Umbilical cord (tissue), 2 donors: ENCODE results near the gene METTL25B. TPM values are rescaled to one million over a fixed set of nuclear protein-coding genes. Genes with fewer than 3 reads are reported as not detected.

Source experiments
- DNase-seq: peaks from one replicate; pipeline ENCODE4 v3.0.0-alpha.2; 2015; ENCODE audit warnings: low spot score
- total RNA-seq: library from RNA; depleted of rRNA; stranded (reverse); fragments of >200 nt; gene quantifications from one replicate; pipeline ENCODE4 v1.2.3, GENCODE V29; 2014; ENCODE audit warnings: low replicate concordance; ENCODE audit not compliant: insufficient read depth

The METTL25B gene
- total RNA-seq, 1 donor from 2014 or later, result 9.6 TPM

GRCh38 chr1:156725683-156726280 lies 2.5 kb upstream of the METTL25B start:
- peak; percentile 92 for DNase-seq

GRCh38 chr1:156726549-156727226 lies 1.6 kb upstream of the METTL25B start:
- no peak for DNase-seq

GRCh38 chr1:156727492-156727891 lies 777 bp upstream of the METTL25B start:
- DNase-seq, result no peak

DNA sequence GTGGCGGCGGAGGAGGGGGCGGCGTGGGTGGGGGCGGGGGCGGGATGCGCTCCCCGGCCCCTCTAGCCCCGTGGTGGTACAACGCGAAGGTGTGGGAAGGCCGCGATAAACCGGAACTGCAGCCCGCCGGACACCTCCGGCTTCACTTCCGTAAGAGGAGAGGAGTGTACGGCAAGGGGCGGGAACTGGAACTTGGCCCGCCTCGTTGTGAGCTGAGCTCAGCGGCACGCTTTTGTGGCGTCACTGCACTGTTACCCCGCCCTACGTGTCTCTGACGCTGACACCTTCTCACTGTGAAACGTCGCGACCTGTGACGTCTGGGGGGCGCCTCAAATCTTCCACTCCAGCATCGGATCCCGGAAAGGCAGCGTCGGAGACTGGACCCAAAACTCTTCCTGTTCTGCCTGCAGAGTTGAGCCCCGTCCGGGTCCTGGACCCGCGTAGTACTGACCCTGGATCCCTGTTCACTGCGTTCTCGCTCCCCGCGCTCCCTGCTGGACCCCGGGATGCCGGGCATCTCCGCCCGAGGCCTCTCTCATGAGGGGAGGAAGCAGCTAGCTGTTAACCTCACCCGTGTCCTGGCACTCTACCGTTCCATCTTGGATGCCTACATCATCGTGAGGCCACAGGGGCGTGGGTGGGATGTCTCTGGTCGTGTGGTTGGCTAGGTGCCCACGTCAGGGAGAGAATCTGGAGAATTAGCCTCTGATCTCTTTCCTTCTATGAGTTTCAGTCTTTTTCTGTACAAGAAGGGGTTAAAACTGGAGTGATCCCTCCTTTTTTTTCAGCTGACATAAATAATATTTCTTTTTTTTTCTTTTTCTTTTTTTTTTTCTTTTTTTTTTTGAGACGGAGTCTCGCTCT lies 562 bp downstream of the METTL25B start, which contains the start of gene ISG20L2:
Gene ISG20L2, minus strand, starts transcription at position 168 of the 864 bp plus-strand sequence. CDS start 1,114 bp downstream, outside the sequence.
- DNase-seq, result peak; percentile 98

GRCh38 chr1:156733989-156734584 lies 5.8 kb downstream of the METTL25B start:
- DNase-seq, result no peak

DNA sequence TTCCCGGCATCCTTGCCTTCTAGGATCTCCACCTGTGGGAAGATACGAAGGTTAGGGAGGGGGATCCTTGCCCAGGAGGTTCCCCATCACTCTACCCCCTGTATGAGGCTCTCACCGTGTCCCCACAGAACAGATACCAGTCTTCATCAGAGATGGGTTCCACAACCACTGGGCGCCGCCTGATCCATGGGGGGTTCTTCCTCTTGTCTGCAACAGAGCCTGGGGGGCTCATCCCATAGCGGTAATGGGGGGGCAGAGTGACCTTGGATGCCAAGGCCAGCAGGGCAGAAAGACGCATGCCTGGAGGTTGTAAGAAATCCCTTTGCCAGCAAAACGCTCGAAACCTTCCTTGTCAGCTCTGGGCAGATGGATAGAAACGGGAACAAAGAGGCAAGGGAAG lies 10.1 kb downstream of the METTL25B start:
- no peak for DNase-seq

DNA sequence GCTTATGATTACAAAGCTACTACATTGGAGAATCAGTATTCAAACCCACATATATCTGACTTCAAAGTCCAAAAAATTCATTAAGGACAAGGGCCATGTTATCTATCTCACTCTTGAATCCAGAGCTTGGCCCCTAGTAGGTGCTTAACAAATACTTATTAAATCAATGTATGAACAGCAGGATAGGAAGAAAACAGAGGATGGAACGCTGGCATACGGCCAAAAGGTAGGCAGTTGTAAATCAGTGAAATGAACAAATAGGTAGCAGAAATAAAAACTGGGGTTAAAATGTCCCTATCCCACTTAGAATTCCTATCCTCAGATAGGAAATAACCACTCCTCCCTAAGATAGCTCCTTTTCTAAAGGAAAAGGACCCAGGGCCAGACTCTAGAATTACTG lies 10.6 kb downstream of the METTL25B start:
- DNase-seq, result no peak

DNA sequence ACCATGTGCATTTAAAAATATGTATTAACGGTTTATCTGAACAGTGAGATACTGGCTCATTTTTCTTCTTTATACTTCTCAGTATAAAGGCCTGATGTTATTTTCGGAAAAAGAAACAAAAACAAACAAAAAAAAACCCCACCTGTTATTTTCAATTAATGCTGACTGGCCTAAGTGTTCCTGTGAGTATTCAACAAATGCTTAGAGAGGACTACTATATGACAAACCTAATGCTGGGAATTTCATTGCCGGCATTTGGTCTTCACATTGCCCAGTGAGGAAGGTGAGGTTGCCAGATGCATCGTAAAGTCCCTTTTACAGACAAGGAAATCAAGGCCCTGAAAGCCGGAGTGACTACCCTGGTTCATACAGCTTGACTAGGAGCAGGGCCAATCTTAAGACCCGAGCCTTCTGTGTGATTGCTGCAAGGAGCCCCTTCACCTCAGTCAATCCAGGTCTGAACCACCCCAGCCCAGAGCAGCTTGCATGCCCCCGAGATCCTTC lies 12.0 kb downstream of the METTL25B start:
- DNase-seq, result no peak

DNA sequence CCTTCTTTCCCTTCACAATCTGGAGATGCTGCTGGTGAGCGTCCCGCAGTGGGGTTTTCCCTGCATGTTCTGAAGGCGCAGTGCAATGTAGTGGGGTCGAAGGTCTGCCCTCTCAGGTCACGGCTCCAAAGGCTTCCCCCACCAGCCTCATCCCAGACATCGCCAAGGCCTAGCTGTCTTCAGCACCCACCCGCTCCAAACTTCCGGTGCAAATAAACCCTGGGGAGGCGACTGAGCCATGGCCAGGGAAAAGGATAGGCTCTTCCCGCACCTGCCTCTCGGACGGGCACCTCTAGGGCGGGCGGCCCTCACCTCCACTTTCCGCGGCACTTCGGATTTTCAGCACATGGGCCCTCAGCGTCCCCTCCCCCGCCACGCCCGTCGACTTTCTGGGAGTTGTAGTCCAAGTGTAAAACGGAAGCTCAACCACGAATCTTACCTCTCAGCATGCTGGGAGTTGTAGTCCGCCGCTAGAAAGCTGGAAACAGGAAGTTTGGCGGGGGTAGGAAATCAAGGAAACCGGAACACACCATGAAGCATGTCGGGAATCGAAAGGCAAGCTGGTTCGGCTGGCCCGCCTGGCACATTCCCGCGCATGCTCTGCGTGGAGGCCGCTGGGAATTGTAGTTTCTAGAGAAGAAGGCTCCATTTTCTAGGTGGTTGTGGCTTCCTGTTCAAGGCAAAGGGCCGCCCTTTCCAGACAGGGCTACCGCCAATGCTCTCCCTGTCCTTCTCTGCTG lies 12.6 kb downstream of the METTL25B start, which contains the start of gene MRPL24:
Gene MRPL24, minus strand, starts transcription at position 348 of the 740 bp plus-strand sequence. CDS start 2,384 bp downstream, outside the sequence.
- peak; percentile 100 for DNase-seq

DNA sequence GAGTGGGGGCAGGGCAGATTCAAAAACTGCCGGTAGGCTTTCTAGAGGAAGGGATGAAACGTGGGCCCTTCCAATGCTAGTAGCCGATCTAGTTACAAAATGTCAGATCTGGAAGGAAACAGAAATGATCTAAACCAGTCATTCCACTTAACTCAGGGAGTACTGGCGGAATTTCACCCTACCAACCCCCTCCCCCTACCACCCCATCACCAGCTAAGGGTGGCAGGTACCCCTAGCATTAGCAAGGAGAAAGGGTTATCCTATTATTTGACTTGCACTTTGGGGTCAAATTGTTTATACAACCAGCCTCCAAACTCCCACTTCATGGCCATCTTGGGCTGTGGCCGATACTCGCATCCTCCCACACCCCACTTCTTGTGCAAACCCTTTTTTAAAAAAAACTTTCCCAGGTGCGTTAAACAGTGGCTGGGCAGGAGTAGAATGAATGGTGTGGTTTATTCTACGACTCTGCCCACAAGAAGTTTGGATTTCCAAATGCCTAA lies 13.3 kb downstream of the METTL25B start:
- no peak for DNase-seq

DNA sequence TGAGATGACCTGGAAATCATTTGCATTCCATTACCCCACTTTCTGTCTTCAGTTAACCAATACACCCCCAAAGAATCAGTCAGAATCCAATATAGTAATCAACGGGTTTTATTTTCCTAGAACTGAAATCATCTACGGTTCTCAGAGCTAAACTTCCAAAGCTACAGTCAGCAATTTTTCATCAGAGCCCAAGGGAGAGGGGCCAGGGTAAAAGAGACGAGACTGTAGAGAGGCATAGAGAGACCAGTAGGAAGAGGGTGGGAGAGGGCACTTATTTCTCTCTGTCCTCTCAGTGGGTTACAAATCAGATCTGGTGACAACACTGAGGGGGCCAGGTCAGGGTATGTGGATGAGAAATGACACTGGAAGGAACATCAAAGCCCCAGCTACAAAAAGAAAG lies 13.7 kb downstream of the METTL25B start:
- no peak for DNase-seq

GRCh38 chr1:156742801-156743200 lies 14.5 kb downstream of the METTL25B start:
- no peak for DNase-seq

GRCh38 chr1:156743367-156744302 lies 15.4 kb downstream of the METTL25B start:
- no peak for DNase-seq

- DNase-seq, result no peak
Measured at GRCh38 chr1:156744344-156744743, 16.1 kb downstream of the METTL25B start.

DNA sequence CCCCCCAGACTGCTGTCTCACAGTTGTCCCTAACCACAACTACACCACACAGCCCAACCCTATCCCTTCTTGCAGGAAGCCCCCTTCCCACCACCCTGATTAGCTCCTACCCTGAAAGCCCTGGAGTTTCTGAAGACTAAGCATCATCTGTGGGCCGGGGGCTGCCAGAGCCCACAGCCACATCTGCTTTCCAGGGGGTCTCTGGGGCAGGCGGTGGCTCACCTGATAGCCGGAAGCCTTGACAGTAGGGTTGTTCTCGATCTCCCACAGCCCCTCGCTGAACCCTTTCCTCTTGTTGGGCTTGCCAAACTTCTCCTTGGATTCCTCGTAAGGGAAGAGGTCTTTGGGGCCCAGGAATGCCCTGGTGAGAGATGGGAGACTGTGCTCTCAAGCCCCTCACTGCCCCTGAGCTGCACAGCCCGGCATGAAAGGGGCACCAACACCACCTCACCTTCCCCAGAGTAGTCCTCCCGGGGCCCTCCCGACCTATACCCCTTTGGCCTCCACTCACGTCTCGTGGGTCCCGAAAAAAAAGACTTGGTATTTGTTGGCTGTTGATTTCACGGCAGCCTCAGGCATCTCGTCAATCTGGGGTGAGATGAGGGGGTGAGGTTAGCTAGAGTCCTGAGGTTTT lies 16.6 kb downstream of the METTL25B start:
- DNase-seq, result no peak

DNA sequence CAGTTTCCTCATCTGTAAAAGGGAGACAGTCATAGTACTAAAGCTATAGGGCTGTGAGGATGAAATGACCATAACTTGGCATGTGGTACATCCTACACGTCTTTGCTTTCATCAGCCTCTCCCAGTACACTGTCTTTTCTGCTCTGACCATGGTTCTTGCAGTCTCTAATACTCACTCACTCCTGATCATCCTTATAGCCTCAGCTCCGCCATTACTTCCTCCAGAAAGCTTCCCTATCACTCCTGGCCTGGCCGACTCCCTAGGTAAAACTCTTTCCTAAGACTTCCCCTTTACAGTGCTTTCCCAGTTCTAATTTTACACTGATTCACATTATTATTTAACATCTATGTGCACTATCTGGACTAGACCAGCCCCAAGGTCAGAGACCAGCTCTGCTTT lies 17.6 kb downstream of the METTL25B start:
- DNase-seq, result no peak

GRCh38 chr1:156746406-156746727 lies 18.1 kb downstream of the METTL25B start:
- DNase-seq, result no peak

- DNase-seq, result peak; percentile 96
Measured at GRCh38 chr1:156746728-156747631, 18.7 kb downstream of the METTL25B start.
